Mammary epithelial cell (primary cell): ENCODE measurements around the gene NPPB.

Experiments used
- CTCF ChIP-seq, 2 donors: IDR thresholded peaks in 1 of 2; conservative IDR thresholded peaks in 1 of 2; 2 replicates each; pipeline ENCODE4 v1.5.1; 2011 to 2012; ENCODE audit warnings: inconsistent platforms in 2 of 2, low read length in 2 of 2, mild to moderate bottlenecking in 2 of 2, control low read depth in 1 of 2, low read depth in 1 of 2; ENCODE audit not compliant: insufficient read depth in 1 of 2; ENCODE audit errors: extremely low read depth in 1 of 2
- EZH2 ChIP-seq: IDR thresholded peaks from 2 replicates; pipeline ENCODE4 v1.6.1; 2012; ENCODE audit warnings: low read length, inconsistent platforms, borderline replicate concordance

GRCh38 chr1:11872545-11872944 lies 13.8 kb upstream of the NPPB start:
- TF ChIP-seq EZH2 (no peak), CTCF (conservative IDR thresholded peaks at IDR 0.05 in 1 of 2, IDR thresholded peaks at IDR 0.05 in 1 of 2; ENCODE audit: extremely low read depth in 1 of 2, insufficient read depth in 1 of 2, low read depth in 1 of 2, low read length in 2 of 2) (no peak)
